Stomach (tissue), 4 donors: ENCODE results near the gene S100A8.

Source experiments
- CTCF ChIP-seq, 7 experiments: fragments of 450-650 bp in 4 of 7; fragments of 200-600 bp in 3 of 7; sonication (generic) in 3 of 7; IDR thresholded peaks; one replicate each; pipeline ENCODE4 v1.5.1; 2016 to 2019; ENCODE audit warnings: antibody characterized with exemption in 7 of 7, control low read depth in 2 of 7, mild to moderate bottlenecking in 1 of 7
- EP300 ChIP-seq: sonication (generic); formaldehyde crosslinking; IDR thresholded peaks from one replicate; pipeline ENCODE4 v1.6.1; 2017; ENCODE audit warnings: antibody characterized with exemption
- POLR2AphosphoS5 ChIP-seq, 3 donors: sonication (generic); formaldehyde crosslinking; IDR thresholded peaks; one replicate each; pipeline ENCODE4 v1.6.1; 2016; ENCODE audit warnings: antibody characterized with exemption in 3 of 3

DNA sequence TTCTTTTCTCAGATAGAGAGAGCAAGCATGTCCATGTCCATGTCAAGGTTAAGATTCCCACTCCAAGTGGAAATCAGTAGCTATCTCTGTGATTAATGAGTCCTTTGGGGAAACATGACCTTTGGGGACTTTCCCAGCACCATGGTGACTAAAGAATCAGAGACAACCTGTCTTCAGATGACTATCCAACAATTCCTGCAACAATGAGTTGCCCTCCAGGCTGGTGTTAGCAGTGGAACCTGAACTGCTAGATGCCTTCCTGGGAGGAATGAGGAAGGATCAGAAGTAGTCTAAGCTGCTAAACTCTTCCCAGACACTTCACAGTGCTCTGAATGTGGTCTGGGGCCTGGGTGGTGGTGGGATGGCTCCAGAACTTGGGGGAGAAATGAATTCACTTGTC, 26.7 kb downstream of the S100A8 start:
- no peak for TF ChIP-seq POLR2AphosphoS5 (IDR thresholded peaks at IDR 0.05)
- TF ChIP-seq CTCF (IDR thresholded peaks at IDR 0.05): no peak
- no peak for TF ChIP-seq EP300
